ENCODE measurements around the gene FAT1. TPM values are rescaled to one million over a fixed set of nuclear protein-coding genes. Genes with fewer than 3 reads are reported as not detected.

FAT1 gene
- total RNA-seq, 1 experiment from 2014 or later = 172 TPM

- TF ChIP-seq, protein P1, sequence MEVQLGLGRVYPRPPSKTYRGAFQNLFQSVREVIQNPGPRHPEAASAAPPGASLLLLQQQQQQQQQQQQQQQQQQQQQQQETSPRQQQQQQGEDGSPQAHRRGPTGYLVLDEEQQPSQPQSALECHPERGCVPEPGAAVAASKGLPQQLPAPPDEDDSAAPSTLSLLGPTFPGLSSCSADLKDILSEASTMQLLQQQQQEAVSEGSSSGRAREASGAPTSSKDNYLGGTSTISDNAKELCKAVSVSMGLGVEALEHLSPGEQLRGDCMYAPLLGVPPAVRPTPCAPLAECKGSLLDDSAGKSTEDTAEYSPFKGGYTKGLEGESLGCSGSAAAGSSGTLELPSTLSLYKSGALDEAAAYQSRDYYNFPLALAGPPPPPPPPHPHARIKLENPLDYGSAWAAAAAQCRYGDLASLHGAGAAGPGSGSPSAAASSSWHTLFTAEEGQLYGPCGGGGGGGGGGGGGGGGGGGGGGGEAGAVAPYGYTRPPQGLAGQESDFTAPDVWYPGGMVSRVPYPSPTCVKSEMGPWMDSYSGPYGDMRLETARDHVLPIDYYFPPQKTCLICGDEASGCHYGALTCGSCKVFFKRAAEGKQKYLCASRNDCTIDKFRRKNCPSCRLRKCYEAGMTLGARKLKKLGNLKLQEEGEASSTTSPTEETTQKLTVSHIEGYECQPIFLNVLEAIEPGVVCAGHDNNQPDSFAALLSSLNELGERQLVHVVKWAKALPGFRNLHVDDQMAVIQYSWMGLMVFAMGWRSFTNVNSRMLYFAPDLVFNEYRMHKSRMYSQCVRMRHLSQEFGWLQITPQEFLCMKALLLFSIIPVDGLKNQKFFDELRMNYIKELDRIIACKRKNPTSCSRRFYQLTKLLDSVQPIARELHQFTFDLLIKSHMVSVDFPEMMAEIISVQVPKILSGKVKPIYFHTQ (CRISPR knock-in tag; IDR thresholded peaks at IDR 0.05) = no peak
- TF ChIP-seq NR2C2 (CRISPR knock-in tag; IDR thresholded peaks at IDR 0.05) (no peak), USF1 (CRISPR knock-in tag; IDR thresholded peaks at IDR 0.05) (no peak), TCF7 (CRISPR knock-in tag; IDR thresholded peaks at IDR 0.05; ENCODE audit: low read depth) (no peak), ATF1 (CRISPR knock-in tag; IDR thresholded peaks at IDR 0.05) (no peak), ZNF532 (CRISPR knock-in tag; IDR thresholded peaks at IDR 0.05; ENCODE audit: borderline replicate concordance) (no peak)
- TF ChIP-seq, protein P2, sequence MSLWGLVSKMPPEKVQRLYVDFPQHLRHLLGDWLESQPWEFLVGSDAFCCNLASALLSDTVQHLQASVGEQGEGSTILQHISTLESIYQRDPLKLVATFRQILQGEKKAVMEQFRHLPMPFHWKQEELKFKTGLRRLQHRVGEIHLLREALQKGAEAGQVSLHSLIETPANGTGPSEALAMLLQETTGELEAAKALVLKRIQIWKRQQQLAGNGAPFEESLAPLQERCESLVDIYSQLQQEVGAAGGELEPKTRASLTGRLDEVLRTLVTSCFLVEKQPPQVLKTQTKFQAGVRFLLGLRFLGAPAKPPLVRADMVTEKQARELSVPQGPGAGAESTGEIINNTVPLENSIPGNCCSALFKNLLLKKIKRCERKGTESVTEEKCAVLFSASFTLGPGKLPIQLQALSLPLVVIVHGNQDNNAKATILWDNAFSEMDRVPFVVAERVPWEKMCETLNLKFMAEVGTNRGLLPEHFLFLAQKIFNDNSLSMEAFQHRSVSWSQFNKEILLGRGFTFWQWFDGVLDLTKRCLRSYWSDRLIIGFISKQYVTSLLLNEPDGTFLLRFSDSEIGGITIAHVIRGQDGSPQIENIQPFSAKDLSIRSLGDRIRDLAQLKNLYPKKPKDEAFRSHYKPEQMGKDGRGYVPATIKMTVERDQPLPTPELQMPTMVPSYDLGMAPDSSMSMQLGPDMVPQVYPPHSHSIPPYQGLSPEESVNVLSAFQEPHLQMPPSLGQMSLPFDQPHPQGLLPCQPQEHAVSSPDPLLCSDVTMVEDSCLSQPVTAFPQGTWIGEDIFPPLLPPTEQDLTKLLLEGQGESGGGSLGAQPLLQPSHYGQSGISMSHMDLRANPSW (CRISPR knock-in tag; conservative IDR thresholded peaks at IDR 0.05; ENCODE audit: low read depth) = no peak
- TF ChIP-seq, protein P3, sequence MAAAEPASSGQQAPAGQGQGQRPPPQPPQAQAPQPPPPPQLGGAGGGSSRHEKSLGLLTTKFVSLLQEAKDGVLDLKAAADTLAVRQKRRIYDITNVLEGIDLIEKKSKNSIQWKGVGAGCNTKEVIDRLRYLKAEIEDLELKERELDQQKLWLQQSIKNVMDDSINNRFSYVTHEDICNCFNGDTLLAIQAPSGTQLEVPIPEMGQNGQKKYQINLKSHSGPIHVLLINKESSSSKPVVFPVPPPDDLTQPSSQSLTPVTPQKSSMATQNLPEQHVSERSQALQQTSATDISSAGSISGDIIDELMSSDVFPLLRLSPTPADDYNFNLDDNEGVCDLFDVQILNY (CRISPR knock-in tag; IDR thresholded peaks at IDR 0.05) = no peak
- TF ChIP-seq, protein P4, sequence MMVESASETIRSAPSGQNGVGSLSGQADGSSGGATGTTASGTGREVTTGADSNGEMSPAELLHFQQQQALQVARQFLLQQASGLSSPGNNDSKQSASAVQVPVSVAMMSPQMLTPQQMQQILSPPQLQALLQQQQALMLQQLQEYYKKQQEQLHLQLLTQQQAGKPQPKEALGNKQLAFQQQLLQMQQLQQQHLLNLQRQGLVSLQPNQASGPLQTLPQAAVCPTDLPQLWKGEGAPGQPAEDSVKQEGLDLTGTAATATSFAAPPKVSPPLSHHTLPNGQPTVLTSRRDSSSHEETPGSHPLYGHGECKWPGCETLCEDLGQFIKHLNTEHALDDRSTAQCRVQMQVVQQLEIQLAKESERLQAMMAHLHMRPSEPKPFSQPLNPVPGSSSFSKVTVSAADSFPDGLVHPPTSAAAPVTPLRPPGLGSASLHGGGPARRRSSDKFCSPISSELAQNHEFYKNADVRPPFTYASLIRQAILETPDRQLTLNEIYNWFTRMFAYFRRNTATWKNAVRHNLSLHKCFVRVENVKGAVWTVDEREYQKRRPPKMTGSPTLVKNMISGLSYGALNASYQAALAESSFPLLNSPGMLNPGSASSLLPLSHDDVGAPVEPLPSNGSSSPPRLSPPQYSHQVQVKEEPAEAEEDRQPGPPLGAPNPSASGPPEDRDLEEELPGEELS (CRISPR knock-in tag; IDR thresholded peaks at IDR 0.05) = no peak
Measured at GRCh38 chr4:186596850-186597390, 126.7 kb downstream of the FAT1 start (continued).

GRCh38 chr4:186596346-186596745 lies 127.3 kb downstream of the FAT1 start:
- no peak overlapping the region for H3K27ac Mint-ChIP-seq
- no peaks in the 10 kb centered on the region for H3K27me3 Mint-ChIP-seq (ENCODE audit: low read depth)
- ATAC-seq = no peak
- H3K36me3 Mint-ChIP-seq = peaks cover 75% of the 10 kb centered on the region
- DNase-seq (ENCODE audit: low spot score) = no peak
- CTCF ChIA-PET = no interaction called here
- POLR2A ChIA-PET = no interaction called here
- H3K4me3 Mint-ChIP-seq = no peak overlapping the region
- H3K9me3 Mint-ChIP-seq = no peaks in the 10 kb centered on the region
- H3K4me1 Mint-ChIP-seq = peaks cover under 1% of the 10 kb centered on the region; the same call in 1 of the 2 replicates
- no peak for TF ChIP-seq ZBTB21 (CRISPR knock-in tag; IDR thresholded peaks at IDR 0.05; ENCODE audit: borderline replicate concordance)
- TF ChIP-seq, protein P5, sequence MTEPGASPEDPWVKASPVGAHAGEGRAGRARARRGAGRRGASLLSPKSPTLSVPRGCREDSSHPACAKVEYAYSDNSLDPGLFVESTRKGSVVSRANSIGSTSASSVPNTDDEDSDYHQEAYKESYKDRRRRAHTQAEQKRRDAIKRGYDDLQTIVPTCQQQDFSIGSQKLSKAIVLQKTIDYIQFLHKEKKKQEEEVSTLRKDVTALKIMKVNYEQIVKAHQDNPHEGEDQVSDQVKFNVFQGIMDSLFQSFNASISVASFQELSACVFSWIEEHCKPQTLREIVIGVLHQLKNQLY (CRISPR knock-in tag; IDR thresholded peaks at IDR 0.05) = no peak

Measured in WTC11 (cell line).